ENCODE results near the gene VPS13D. TPM values are rescaled to one million over a fixed set of nuclear protein-coding genes. Genes with fewer than 3 reads are reported as not detected.

The VPS13D gene, protein sequence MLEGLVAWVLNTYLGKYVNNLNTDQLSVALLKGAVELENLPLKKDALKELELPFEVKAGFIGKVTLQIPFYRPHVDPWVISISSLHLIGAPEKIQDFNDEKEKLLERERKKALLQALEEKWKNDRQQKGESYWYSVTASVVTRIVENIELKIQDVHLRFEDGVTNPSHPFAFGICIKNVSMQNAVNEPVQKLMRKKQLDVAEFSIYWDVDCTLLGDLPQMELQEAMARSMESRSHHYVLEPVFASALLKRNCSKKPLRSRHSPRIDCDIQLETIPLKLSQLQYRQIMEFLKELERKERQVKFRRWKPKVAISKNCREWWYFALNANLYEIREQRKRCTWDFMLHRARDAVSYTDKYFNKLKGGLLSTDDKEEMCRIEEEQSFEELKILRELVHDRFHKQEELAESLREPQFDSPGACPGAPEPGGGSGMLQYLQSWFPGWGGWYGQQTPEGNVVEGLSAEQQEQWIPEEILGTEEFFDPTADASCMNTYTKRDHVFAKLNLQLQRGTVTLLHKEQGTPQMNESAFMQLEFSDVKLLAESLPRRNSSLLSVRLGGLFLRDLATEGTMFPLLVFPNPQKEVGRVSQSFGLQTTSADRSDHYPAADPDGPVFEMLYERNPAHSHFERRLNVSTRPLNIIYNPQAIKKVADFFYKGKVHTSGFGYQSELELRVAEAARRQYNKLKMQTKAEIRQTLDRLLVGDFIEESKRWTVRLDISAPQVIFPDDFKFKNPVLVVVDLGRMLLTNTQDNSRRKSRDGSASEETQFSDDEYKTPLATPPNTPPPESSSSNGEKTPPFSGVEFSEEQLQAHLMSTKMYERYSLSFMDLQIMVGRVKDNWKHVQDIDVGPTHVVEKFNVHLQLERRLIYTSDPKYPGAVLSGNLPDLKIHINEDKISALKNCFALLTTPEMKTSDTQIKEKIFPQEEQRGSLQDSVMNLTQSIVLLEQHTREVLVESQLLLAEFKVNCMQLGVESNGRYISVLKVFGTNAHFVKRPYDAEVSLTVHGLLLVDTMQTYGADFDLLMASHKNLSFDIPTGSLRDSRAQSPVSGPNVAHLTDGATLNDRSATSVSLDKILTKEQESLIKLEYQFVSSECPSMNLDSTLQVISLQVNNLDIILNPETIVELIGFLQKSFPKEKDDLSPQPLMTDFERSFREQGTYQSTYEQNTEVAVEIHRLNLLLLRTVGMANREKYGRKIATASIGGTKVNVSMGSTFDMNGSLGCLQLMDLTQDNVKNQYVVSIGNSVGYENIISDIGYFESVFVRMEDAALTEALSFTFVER (N-terminal part only)
- total RNA-seq = 30.2 and 61.4 TPM in 2 replicates

DNA sequence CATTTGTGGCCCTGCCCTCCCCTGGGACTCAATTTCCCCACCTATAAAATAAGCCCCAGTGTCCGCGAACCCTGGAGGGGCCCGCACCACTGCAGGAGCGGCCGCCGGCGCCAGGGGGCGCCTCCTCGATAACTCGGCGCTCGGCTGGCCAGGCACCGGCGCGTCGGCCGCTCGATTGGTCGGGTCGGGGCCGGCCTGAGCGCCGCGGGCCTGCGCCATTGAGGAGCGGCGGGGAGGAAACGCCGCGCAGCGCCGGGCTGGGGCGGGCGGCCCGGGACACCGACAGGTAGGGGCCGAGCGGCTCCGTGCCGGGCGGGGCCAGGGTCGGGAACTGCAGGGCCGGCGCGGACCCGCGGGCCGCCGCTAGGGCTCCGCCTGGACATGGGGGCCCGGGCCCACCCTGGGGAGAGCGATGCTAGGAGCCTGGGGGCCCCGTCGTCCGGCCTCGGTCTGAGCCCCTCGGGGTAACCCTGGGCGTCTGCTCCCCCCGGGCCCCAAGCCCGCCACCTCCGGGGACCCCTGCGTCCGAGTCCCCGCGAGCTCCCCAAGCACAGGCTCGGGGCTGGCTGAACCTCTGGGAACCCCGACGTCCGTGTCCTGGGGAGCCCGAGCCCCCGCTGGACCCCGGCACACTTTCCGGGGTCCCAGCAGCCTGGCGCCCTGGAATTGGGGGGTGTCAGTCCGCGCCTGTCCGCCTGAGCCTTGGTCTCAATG is at the start of gene VPS13D:
Gene VPS13D (plus strand): TSS at position 196 of the 714 bp plus-strand sequence. CDS start 4,237 bp downstream, outside the sequence.

Other genes starting within 250 kb of the VPS13D start
- 37.8 and 50.9 TPM in 2 replicates for gene MFN2, start 249.6 kb upstream of the VPS13D start, total RNA-seq
- 24.6 and 27.0 TPM in 2 replicates for gene MIIP, start 210.5 kb upstream of the VPS13D start, total RNA-seq
- 0.14 and 0.28 TPM in 2 replicates for gene TNFRSF8, start 166.7 kb upstream of the VPS13D start, total RNA-seq
- gene TNFRSF1B, start 63.0 kb upstream of the VPS13D start, total RNA-seq = 7.1 and 10.7 TPM in 2 replicates